HEK293T (cell line): ENCODE results near the gene SLC7A9.

ENCODE experiments used
- ARNT ChIP-seq: fragments of 450-650 bp; IDR thresholded peaks from 2 replicates; pipeline ENCODE4 v1.6.1; 2017; ENCODE audit warnings: mild to moderate bottlenecking
- BHLHE40 ChIP-seq: fragments of 450-650 bp; IDR thresholded peaks from 2 replicates; pipeline ENCODE4 v1.6.1; 2016; ENCODE audit warnings: mild to moderate bottlenecking, moderate library complexity, borderline replicate concordance
- FOXA1 ChIP-seq: fragments of 450-650 bp; IDR thresholded peaks from 2 replicates; pipeline ENCODE4 v1.6.1; 2016; ENCODE audit warnings: mild to moderate bottlenecking
- FOXK2 ChIP-seq: fragments of 450-650 bp; IDR thresholded peaks from 2 replicates; pipeline ENCODE4 v1.6.1; 2016; ENCODE audit warnings: mild to moderate bottlenecking
- FOXM1 ChIP-seq: fragments of 450-650 bp; IDR thresholded peaks from 2 replicates; pipeline ENCODE4 v1.6.1; 2017; ENCODE audit warnings: mild to moderate bottlenecking, borderline replicate concordance
- HDGF ChIP-seq: fragments of 450-650 bp; IDR thresholded peaks from 2 replicates; pipeline ENCODE4 v1.6.1; 2017; ENCODE audit warnings: antibody characterized with exemption, borderline replicate concordance
- PKNOX1 ChIP-seq: fragments of 450-650 bp; IDR thresholded peaks from 2 replicates; pipeline ENCODE4 v1.6.1; 2016
- SP1 ChIP-seq: fragments of 450-650 bp; IDR thresholded peaks from 2 replicates; pipeline ENCODE4 v1.6.1; 2017
- SUZ12 ChIP-seq: fragments of 450-650 bp; IDR thresholded peaks from 2 replicates; pipeline ENCODE4 v1.6.1; 2016; ENCODE audit warnings: mild to moderate bottlenecking
- TARDBP ChIP-seq: fragments of 450-650 bp; IDR thresholded peaks from 2 replicates; pipeline ENCODE4 v1.6.1; 2016

- TF ChIP-seq TARDBP (no peak), FOXK2 (no peak), ARNT (no peak), SUZ12 (no peak), BHLHE40 (no peak), HDGF (no peak), SP1 (no peak), PKNOX1 (peak; percentile 67), FOXA1 (no peak), FOXM1 (no peak)
Measured at GRCh38 chr19:32876919-32877285, 7.3 kb upstream of the SLC7A9 start.
